Measurements from ENCODE around the gene WDR72. TPM values are rescaled to one million over a fixed set of nuclear protein-coding genes. Genes with fewer than 3 reads are reported as not detected.
"Not testable (repeated sequence)": the region's sequence is repeated elsewhere in the genome, so short reads cannot be mapped to it uniquely, and the experiment has no call there.

Gene WDR72
- total RNA-seq, 2 donors from 2014 or later, result 0.08 to 0.42 TPM

GRCh38 chr15:53709821-53710220, 49.6 kb downstream of the WDR72 start:
- intact Hi-C loops (cut with DNase I), result no loop called here
- H3K4me1 ChIP-seq, result no peaks in the 10 kb centered on the region
- DNase-seq, result no peak
- H3K36me3 ChIP-seq, result no peaks in the 10 kb centered on the region
- H3K27ac ChIP-seq, result no peak overlapping the region
- no peak overlapping the region for H3K9ac ChIP-seq (ENCODE audit: low read depth in 2 of 2, low read length in 2 of 2)
- no peak for TF ChIP-seq CTCF (IDR thresholded peaks at IDR 0.05)
- H3K4me3 ChIP-seq, result no peak overlapping the region
- no peaks in the 10 kb centered on the region for H3K27me3 ChIP-seq
- H3K9me3 ChIP-seq, result no peaks in the 10 kb centered on the region

- no peak overlapping the region for H3K27ac ChIP-seq
Observed at GRCh38 chr15:53695365-53695764, 64.1 kb downstream of the WDR72 start.

GRCh38 chr15:53694476-53694874, 65.0 kb downstream of the WDR72 start:
- TF ChIP-seq CTCF (IDR thresholded peaks at IDR 0.05), result no peak
- H3K27ac ChIP-seq, result no peak overlapping the region

More at GRCh38 chr15:53695365-53695764, 64.1 kb downstream of the WDR72 start:
- Histone ChIP-seq H3K9me3 (no peaks in the 10 kb centered on the region), H3K9ac (ENCODE audit: low read depth in 2 of 2, low read length in 2 of 2) (no peak overlapping the region), H3K4me3 (no peak overlapping the region), H3K36me3 (no peaks in the 10 kb centered on the region), H3K4me1 (no peaks in the 10 kb centered on the region), H3K27me3 (no peaks in the 10 kb centered on the region)
- intact Hi-C loops (cut with DNase I), result no loop called here
- TF ChIP-seq CTCF (IDR thresholded peaks at IDR 0.05), result no peak
- DNase-seq, result no peak

GRCh38 chr15:53693729-53694475, 65.6 kb downstream of the WDR72 start:
- Histone ChIP-seq H3K36me3 (no peaks in the 10 kb centered on the region), H3K27me3 (no peaks in the 10 kb centered on the region), H3K9me3 (no peaks in the 10 kb centered on the region), H3K27ac (no peak overlapping the region), H3K9ac (ENCODE audit: low read depth in 2 of 2, low read length in 2 of 2) (no peak overlapping the region), H3K4me3 (no peak overlapping the region), H3K4me1 (no peaks in the 10 kb centered on the region)
- DNase-seq, result no peak
- TF ChIP-seq CTCF (IDR thresholded peaks at IDR 0.05), result no peak
- intact Hi-C loops (cut with DNase I), result no loop called here

More at GRCh38 chr15:53694476-53694874, 65.0 kb downstream of the WDR72 start:
- Histone ChIP-seq H3K4me1 (no peaks in the 10 kb centered on the region), H3K4me3 (no peak overlapping the region), H3K9ac (ENCODE audit: low read depth in 2 of 2, low read length in 2 of 2) (no peak overlapping the region), H3K27me3 (no peaks in the 10 kb centered on the region), H3K9me3 (no peaks in the 10 kb centered on the region), H3K36me3 (no peaks in the 10 kb centered on the region)
- DNase-seq, result no peak
- intact Hi-C loops (cut with DNase I), result no loop called here

- H3K27me3 ChIP-seq; H3K4me3 ChIP-seq; H3K4me1 ChIP-seq; DNase-seq; H3K36me3 ChIP-seq; H3K9me3 ChIP-seq; H3K9ac ChIP-seq (ENCODE audit: low read depth in 2 of 2, low read length in 2 of 2); intact Hi-C loops (cut with DNase I); H3K27ac ChIP-seq: not testable (repeated sequence)
Observed at GRCh38 chr15:53684162-53684561, 75.3 kb downstream of the WDR72 start.

- Histone ChIP-seq H3K9me3 (no peaks in the 10 kb centered on the region), H3K27ac (no peak overlapping the region), H3K36me3 (no peaks in the 10 kb centered on the region), H3K9ac (ENCODE audit: low read depth in 2 of 2, low read length in 2 of 2) (no peak overlapping the region), H3K4me3 (no peak overlapping the region), H3K27me3 (no peaks in the 10 kb centered on the region), H3K4me1 (no peaks in the 10 kb centered on the region)
- DNase-seq, result no peak
- TF ChIP-seq CTCF (IDR thresholded peaks at IDR 0.05), result no peak
- intact Hi-C loops (cut with DNase I), result no loop called here
Observed at GRCh38 chr15:53681056-53681455, 78.4 kb downstream of the WDR72 start.
